Activated naive CD4-positive, alpha-beta T cell treated with anti-CD3 and anti-CD28 coated beads, Interleukin-2, amount 50 U/mL, for 24 hours (primary cell): ENCODE results near the gene PEAK1.
A peak's percentile ranks its signal among the peaks of the same experiment; 100 is the strongest.
"Not testable (repeated sequence)": the region's sequence is repeated elsewhere in the genome, so short reads cannot be mapped to it uniquely, and the experiment has no call there.

Experiments used
- H3K27ac Mint-ChIP-seq: one replicate; pipeline ENCODE4 v1.8.0; 2021; ENCODE audit warnings: mild to moderate bottlenecking, mixed read lengths
- H3K27me3 Mint-ChIP-seq: one replicate; pipeline ENCODE4 v1.8.0; 2021; ENCODE audit warnings: mixed read lengths
- H3K36me3 Mint-ChIP-seq: one replicate; pipeline ENCODE4 v1.8.0; 2021; ENCODE audit warnings: mixed read lengths
- H3K4me1 Mint-ChIP-seq: one replicate; pipeline ENCODE4 v1.8.0; 2021; ENCODE audit warnings: mixed read lengths
- H3K4me3 Mint-ChIP-seq: one replicate; pipeline ENCODE4 v1.8.0; 2021; ENCODE audit warnings: mild to moderate bottlenecking, mixed read lengths
- H3K9me3 Mint-ChIP-seq: one replicate; pipeline ENCODE4 v1.8.0; 2021; ENCODE audit warnings: mixed read lengths

The PEAK1 gene

DNA sequence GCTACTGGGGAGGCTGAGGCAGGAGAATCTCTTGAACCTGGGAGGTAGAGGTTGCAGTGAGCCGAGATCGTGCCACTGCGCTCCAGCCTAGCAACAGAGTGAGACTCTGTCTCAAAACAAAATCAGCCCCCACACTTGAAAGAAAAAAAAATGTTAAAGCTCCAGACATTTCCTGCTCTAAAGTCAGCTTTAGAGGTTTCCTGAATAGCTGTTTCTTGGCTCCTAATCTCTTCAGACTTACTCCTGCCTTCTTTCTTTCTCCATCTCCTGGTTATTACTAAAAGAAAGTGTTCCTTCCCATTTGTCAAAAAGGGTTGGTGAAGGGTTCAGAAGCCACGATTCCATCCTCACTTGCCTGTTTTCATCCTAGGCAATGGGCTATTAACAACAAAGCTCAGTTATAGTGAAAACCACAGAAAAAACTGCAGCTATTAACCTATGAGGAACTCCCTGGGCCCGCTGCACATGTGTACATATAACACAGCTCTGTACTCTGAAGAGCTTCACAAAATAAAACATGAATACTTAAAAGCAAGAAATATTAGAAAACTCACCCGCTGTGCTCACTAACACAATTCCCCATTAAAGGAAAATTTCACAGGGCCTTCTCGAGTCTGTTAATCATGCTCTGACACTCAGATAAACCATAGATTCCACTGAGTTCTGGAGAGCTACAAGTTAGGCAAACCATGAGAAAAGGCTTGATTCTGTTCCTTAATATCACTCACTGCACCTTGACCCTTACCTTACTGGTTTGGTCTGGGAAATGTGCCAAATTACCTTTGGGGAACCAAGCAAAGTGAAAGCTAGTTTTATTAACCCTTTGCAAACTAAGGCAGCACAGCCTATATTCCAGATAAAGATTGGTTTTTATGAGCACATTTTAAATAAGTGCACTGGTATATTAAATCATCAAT lies 259.1 kb downstream of the PEAK1 start:
- H3K27me3 Mint-ChIP-seq = no peaks in the 10 kb centered on the region
- peak overlapping the region; percentile 42 for H3K27ac Mint-ChIP-seq
- peak overlapping the region; percentile 58 for H3K4me3 Mint-ChIP-seq
- H3K36me3 Mint-ChIP-seq = peaks cover 4% of the 10 kb centered on the region
- peaks cover 50% of the 10 kb centered on the region for H3K4me1 Mint-ChIP-seq
- no peaks in the 10 kb centered on the region for H3K9me3 Mint-ChIP-seq

DNA sequence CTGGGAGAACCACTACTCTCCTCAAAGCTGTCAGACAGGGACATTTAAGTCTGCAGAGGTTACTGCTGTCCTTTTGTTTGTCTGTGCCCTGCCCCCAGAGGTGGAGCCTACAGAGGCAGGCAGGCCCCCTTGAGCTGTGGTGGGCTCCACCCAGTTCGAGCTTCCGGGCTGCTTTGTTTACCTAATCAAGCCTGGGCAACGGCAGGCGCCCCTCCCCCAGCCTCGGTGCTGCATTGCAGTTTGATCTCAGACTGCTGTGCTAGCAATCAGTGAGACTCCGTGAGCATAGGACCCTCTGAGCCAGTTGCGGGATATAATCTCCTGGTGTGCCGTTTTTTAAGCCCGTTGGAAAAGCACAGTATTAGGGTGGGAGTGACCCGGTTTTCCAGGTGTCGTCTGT lies 263.9 kb downstream of the PEAK1 start:
- H3K9me3 Mint-ChIP-seq, H3K27me3 Mint-ChIP-seq, H3K36me3 Mint-ChIP-seq, H3K27ac Mint-ChIP-seq, H3K4me3 Mint-ChIP-seq: not testable (repeated sequence)
- H3K4me1 Mint-ChIP-seq = peaks cover 18% of the 10 kb centered on the region

DNA sequence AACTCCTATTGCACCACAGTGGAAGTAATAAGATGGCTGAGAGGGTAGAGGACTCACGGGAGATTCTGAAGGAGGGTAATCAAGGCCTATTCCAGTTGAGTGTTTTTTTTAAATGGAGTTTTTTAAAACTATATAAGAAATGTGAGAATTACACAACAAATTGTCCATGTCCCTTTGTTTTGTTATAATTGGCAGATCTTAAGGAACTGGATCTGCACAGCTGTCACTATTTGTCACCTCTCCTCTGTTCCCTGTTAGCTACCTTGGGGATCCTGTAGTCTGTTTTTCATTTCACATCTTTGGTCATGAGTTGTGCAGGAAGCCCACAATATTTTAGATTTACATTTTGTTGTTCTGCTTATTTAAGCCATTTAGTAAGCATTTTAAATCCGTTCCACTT lies 271.7 kb downstream of the PEAK1 start:
- Mint-ChIP-seq H3K4me1 (peaks cover 7% of the 10 kb centered on the region), H3K27me3 (no peaks in the 10 kb centered on the region), H3K9me3 (no peaks in the 10 kb centered on the region), H3K27ac (no peak overlapping the region), H3K4me3 (no peak overlapping the region), H3K36me3 (peaks cover 13% of the 10 kb centered on the region)

DNA sequence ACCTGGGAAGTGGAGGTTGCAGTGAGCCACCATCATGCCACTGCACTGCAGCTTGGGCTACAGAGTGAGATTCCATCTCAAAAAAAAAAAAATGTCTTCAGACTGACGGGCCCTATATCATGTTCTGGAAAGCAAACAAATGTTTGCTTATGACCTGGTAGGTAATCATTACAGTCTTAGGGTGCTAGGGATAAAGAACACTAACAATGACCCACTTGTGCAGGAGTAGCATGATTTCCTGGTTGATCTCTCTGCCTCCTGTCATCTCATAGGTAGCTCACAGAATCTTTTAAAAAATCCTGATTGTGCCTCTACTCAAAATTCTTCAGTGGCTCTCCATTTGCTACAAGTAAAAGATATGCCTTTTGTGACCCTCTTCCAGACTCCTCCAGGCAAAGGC lies 274.5 kb downstream of the PEAK1 start:
- peaks cover 4% of the 10 kb centered on the region for H3K9me3 Mint-ChIP-seq
- H3K27ac Mint-ChIP-seq = no peak overlapping the region
- H3K4me1 Mint-ChIP-seq = peaks cover 7% of the 10 kb centered on the region
- H3K27me3 Mint-ChIP-seq = no peaks in the 10 kb centered on the region
- peaks cover 21% of the 10 kb centered on the region for H3K36me3 Mint-ChIP-seq
- no peak overlapping the region for H3K4me3 Mint-ChIP-seq

DNA sequence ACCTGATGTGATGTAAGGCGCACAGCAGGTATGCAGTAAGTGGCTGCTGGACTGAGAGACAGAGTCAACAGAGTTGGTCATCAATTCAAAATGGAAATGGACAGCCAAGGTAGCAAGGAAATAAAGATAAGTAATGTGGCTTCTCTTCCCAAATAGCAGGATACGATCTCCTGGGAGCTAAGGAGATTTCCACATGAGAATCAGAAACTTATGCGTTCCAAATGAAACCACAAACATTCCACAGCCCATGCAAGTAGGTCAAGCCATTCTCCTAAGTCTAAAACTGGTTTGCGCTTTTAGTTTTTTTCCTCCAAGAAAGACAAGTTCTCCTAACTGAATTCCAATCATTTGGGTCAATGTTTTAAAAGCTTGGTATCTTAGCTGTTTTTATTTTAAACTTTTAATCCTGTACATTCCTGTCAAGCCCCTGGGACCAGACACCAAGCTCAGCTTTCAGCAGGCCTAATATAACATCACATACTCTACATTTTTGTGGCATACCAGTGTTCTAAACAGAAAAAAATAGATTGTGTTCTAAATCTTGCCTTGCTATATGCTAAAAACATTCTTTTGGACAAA lies 275.3 kb downstream of the PEAK1 start:
- Mint-ChIP-seq H3K4me3 (no peak overlapping the region), H3K27me3 (no peaks in the 10 kb centered on the region)

DNA sequence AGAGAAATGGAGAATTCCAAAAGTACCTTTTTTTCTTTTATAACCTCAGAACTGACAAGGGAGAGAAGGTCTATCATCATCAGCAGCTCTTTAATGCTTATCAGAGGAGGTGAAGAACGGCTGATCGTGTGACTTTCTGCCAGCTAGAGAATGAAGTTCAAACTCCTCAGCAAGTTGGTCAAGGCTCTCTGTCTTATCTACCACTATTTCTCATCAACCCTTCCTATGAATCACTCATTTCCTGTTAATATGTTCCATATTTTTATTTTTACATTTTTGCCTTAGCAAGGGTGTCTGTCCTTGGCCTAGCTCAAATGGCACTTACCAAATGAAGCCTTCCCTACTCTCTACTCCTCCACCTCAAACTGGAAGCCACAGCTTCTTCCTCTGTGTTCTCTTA lies 275.9 kb downstream of the PEAK1 start:
- peaks cover 21% of the 10 kb centered on the region for H3K36me3 Mint-ChIP-seq
- no peak overlapping the region for H3K4me3 Mint-ChIP-seq
- peaks cover 7% of the 10 kb centered on the region for H3K4me1 Mint-ChIP-seq
- H3K27me3 Mint-ChIP-seq = no peaks in the 10 kb centered on the region
- H3K27ac Mint-ChIP-seq = no peak overlapping the region
- H3K9me3 Mint-ChIP-seq = peaks cover 4% of the 10 kb centered on the region

More for the DNA sequence above, 275.3 kb downstream of the PEAK1 start:
- Mint-ChIP-seq H3K36me3 (peaks cover 21% of the 10 kb centered on the region), H3K4me1 (peaks cover 7% of the 10 kb centered on the region), H3K27ac (no peak overlapping the region), H3K9me3 (peaks cover 4% of the 10 kb centered on the region)

DNA sequence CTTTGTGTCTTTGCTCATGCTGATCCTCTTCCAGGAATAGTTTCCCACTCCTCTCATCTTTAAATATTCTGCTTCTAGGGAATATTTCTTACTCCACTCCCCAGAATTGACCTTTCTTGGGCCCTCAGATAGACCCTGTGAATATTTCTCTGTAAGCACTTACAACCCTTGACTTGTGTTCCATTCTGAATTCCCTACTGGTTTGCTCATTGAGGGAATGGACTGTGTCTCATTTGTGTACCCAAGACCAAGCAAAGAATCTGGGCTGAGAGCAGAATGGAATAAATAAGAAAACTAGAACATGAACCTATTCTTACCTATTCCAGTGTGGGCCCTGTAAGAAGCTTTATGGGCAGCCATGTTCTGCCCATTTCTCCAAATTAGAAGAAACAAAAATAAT lies 276.3 kb downstream of the PEAK1 start:
- peaks cover 4% of the 10 kb centered on the region for H3K9me3 Mint-ChIP-seq
- no peak overlapping the region for H3K27ac Mint-ChIP-seq
- H3K4me3 Mint-ChIP-seq = no peak overlapping the region
- peaks cover 7% of the 10 kb centered on the region for H3K4me1 Mint-ChIP-seq
- peaks cover 21% of the 10 kb centered on the region for H3K36me3 Mint-ChIP-seq
- no peaks in the 10 kb centered on the region for H3K27me3 Mint-ChIP-seq

DNA sequence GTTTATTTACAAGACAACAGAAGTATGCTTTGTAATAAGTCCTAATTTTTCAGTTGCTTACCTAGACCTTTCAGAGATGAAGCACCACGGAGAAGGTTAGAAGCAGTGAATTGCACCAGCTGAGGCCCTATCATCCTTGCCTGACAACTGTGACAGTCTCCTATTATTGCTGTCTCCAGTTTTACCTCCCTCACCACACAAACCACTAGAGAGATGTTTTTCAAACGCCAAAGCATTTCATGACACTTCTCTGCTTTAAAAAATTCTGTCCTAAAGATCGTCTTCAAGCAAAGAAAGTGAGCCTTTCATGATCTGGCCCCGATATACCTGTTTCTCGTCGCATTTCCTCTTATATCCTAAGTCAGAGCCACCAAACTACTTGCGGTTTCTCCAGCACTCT lies 276.7 kb downstream of the PEAK1 start:
- no peak overlapping the region for H3K27ac Mint-ChIP-seq
- no peak overlapping the region for H3K4me3 Mint-ChIP-seq
- peaks cover 7% of the 10 kb centered on the region for H3K4me1 Mint-ChIP-seq
- H3K36me3 Mint-ChIP-seq = peaks cover 21% of the 10 kb centered on the region
- H3K27me3 Mint-ChIP-seq = no peaks in the 10 kb centered on the region
- H3K9me3 Mint-ChIP-seq = peaks cover 4% of the 10 kb centered on the region

DNA sequence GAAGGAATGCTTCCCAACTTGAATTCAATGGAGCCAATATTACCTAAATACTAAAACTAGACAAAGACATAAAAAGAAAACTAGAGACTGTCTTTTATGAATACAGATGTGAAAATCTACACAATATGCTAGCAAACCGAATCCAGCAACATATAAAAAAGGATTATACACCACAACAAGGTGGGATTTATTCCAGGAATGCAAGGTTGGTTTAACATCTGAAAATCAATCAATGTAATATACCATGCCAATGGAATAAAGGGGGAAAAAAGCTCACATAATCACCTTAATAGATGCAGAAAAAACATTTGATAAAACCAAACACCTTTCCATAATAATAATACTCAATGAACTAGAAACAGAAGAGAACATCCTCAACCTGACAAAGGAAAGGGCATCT lies 279.7 kb downstream of the PEAK1 start:
- Mint-ChIP-seq H3K27ac (no peak overlapping the region), H3K36me3 (peaks cover 33% of the 10 kb centered on the region), H3K27me3 (no peaks in the 10 kb centered on the region), H3K4me1 (peaks cover 7% of the 10 kb centered on the region), H3K4me3 (no peak overlapping the region), H3K9me3 (peaks cover 9% of the 10 kb centered on the region)

DNA sequence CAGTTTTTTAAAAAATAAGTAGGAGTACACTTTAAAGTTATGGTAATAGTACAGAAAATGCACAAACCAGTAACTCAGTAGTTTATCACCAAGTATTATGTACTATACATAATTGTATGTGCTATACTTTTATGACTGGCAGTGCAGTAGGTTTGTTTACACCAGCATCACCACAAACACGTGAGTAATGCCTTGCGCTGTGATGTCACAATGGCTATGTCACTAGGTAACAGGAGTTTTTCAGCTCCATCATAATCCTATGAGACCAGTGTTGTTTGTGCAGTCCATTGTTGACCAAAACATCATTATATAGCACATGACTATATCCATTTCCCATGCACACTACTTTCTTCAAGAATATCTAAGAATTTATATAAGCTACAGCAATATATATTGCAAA lies 280.6 kb downstream of the PEAK1 start:
- Mint-ChIP-seq H3K27me3 (no peaks in the 10 kb centered on the region), H3K27ac (no peak overlapping the region), H3K36me3 (peaks cover 33% of the 10 kb centered on the region), H3K9me3 (peaks cover 9% of the 10 kb centered on the region), H3K4me3 (no peak overlapping the region), H3K4me1 (peaks cover 7% of the 10 kb centered on the region)

DNA sequence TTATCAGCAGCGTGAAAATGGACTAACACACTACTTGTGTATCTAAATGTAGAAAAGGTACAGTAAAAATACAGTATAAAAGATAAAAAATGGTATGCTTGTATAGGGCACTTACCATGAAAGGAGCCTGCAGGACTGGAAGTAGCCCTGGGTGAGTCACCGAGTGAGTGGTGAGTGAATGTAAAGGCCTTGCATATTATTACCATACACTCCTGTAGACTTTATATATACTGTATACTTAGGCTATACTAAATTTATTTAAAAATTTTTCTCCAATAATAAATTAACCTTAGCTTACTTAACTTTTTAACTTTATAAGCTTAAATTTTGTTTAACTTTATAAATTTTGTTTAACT lies 281.8 kb downstream of the PEAK1 start:
- H3K4me3 Mint-ChIP-seq = no peak overlapping the region
- no peak overlapping the region for H3K27ac Mint-ChIP-seq
- no peaks in the 10 kb centered on the region for H3K27me3 Mint-ChIP-seq
- peaks cover 9% of the 10 kb centered on the region for H3K9me3 Mint-ChIP-seq
- no peaks in the 10 kb centered on the region for H3K4me1 Mint-ChIP-seq
- peaks cover 27% of the 10 kb centered on the region for H3K36me3 Mint-ChIP-seq

DNA sequence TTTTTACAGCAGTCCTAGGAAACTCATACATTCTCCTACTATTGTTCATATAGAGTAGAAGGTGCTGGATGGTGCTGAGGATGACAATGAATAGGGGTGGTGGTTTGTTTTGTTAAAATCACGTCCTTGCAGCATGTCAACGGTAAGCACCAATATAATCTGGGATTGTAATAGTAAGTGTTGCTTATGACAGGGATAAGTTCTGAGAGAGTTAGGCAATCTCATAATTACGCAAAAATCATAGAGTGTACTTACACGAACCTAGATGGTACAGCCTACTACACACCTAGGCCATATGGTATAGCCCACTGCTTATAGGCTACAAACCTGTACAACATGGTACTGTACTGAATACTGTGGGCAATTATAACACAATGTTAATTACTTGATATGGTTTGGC lies 284.7 kb downstream of the PEAK1 start:
- no peaks in the 10 kb centered on the region for H3K4me1 Mint-ChIP-seq
- H3K36me3 Mint-ChIP-seq = peaks cover 25% of the 10 kb centered on the region
- no peak overlapping the region for H3K4me3 Mint-ChIP-seq
- H3K27me3 Mint-ChIP-seq = no peaks in the 10 kb centered on the region
- peaks cover 5% of the 10 kb centered on the region for H3K9me3 Mint-ChIP-seq
- H3K27ac Mint-ChIP-seq = no peak overlapping the region

DNA sequence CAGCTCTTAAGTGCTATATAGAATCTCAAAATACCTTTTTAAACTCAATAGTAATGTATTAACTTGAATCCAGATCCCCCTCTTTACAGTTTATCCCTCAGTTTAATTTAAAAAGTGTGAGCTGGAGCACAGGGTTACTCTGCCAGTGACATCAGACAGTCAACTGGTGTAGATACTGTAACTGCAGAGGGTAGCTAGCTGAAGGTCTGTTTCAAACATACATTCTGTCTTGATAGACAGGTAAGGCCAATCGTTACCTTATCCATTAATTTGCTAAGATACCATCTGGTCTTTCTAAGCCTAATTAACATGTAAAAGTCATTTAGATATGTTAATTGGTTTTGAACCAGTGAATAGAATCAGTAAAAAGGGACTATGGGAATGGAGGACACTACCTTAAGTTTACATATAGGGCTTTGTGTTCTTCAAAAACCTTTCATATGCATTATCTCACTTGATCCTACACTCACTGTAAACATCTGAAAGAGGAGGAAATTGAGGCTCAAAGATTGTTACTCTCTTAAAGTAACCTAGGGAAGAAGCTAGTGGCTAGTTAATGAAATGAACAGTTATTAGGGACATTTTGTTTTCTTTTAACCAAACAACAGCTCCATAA lies 289.5 kb downstream of the PEAK1 start:
- peaks cover 19% of the 10 kb centered on the region for H3K36me3 Mint-ChIP-seq
- H3K27me3 Mint-ChIP-seq = no peaks in the 10 kb centered on the region
- H3K4me3 Mint-ChIP-seq = no peak overlapping the region
- H3K9me3 Mint-ChIP-seq = no peaks in the 10 kb centered on the region
- no peak overlapping the region for H3K27ac Mint-ChIP-seq
- no peaks in the 10 kb centered on the region for H3K4me1 Mint-ChIP-seq

DNA sequence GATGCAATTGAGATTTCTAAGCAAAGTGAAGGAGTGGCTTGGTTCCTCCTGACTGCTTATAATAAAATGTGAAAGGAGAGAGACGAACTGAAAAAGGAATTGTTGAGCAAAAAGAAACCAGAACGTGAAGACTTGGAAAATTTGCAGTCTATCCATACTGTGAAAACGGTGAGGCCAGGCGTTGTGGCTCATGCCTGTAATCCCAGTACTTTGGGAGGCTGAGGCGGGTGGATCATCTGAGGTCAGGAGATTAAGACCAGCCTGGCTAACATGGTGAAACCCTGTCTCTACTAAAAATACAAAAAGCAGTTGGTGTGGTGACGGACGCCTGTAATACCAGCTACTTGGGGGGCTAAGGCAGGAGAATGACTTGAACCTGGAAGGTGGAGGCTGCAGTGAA lies 292.3 kb downstream of the PEAK1 start:
- H3K9me3 Mint-ChIP-seq = no peaks in the 10 kb centered on the region
- H3K27ac Mint-ChIP-seq = no peak overlapping the region
- H3K4me3 Mint-ChIP-seq = no peak overlapping the region
- H3K4me1 Mint-ChIP-seq = no peaks in the 10 kb centered on the region
- no peaks in the 10 kb centered on the region for H3K27me3 Mint-ChIP-seq
- peaks cover 12% of the 10 kb centered on the region for H3K36me3 Mint-ChIP-seq

DNA sequence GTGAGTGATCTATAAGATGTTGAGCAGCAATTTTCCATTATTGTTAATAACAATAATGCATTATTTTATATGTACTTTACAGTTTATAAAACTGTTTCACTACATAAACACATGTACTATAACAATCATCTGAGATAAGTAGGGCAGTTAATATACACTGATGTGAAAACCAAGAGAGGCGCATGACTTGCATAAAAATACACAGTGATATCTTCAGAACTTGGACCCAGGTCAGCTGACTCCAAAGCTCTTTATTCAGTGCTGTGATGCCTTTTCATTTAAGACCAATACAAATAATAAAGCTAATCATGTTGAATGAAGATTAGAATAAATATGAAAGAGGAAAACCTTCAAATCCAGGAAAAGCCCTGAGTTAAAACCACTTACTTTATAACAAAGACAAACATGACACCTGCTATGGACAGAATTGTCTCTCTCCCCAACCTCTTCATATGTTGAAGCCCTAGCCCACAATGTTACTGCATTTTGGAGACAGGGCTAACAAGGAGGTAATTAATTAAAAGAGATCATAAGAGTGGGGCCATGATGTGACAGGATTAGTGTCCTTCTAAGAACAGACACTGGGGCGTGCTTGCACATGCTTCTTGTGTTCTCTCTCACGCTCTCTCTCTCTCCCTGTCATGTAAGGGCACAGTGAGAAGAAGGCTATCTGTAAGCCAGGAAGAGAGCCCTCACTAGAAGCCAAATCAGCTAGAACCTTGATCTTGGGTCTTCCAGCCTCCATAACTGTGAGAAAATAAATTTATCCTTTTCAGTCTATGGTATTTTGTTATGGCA lies 293.2 kb downstream of the PEAK1 start:
- Mint-ChIP-seq H3K4me3 (no peak overlapping the region), H3K27ac (no peak overlapping the region), H3K27me3 (no peaks in the 10 kb centered on the region), H3K36me3 (peaks cover 11% of the 10 kb centered on the region), H3K9me3 (no peaks in the 10 kb centered on the region), H3K4me1 (no peaks in the 10 kb centered on the region)
